ENCODE measurements around the gene GCC1.

The GCC1 gene

GRCh38 chr7:127571741-127572505 lies 13.5 kb downstream of the GCC1 start:
- no peak for TF ChIP-seq POLR2AphosphoS5 (IDR thresholded peaks at IDR 0.05; ENCODE audit: low read depth, low read length)
- no peak for TF ChIP-seq SIN3A (IDR thresholded peaks at IDR 0.05; ENCODE audit: borderline replicate concordance, insufficient read depth, low read length)
- TF ChIP-seq REST (IDR thresholded peaks at IDR 0.05; ENCODE audit: insufficient read depth in 1 of 2, low read depth in 2 of 2, low read length in 2 of 2): no peak
- TF ChIP-seq TAF1 (IDR thresholded peaks at IDR 0.05; ENCODE audit: borderline replicate concordance, insufficient read depth, low read length): no peak
- TF ChIP-seq FOXP2 (optimal IDR thresholded peaks at IDR 0.05; ENCODE audit: borderline replicate concordance, extremely low read depth, extremely low read length, insufficient read depth): no peak

DNA sequence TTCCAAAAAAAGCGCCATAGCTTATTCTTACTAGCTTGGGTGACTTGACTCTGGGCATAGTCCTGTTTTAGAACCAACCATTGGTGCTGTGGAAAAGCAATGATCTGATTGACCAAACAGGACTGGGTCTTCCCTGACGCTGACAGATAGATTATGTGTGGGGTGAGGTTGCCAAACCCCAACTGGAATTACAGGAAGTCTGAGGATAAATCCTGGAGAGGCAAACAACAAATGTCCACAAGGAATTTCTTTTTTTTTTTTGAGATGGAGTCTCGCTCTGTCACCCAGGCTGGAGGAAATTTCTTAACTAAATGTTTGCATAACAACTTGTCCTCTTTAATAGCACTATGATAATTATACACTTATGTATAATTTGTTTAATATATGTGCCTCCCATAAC lies 19.2 kb downstream of the GCC1 start:
- TF ChIP-seq POLR2AphosphoS5 (IDR thresholded peaks at IDR 0.05; ENCODE audit: low read depth, low read length) (no peak), REST (IDR thresholded peaks at IDR 0.05; ENCODE audit: insufficient read depth in 1 of 2, low read depth in 2 of 2, low read length in 2 of 2) (no peak), FOXP2 (optimal IDR thresholded peaks at IDR 0.05; ENCODE audit: borderline replicate concordance, extremely low read depth, extremely low read length, insufficient read depth) (no peak), TAF1 (IDR thresholded peaks at IDR 0.05; ENCODE audit: borderline replicate concordance, insufficient read depth, low read length) (no peak), SIN3A (IDR thresholded peaks at IDR 0.05; ENCODE audit: borderline replicate concordance, insufficient read depth, low read length) (no peak)

DNA sequence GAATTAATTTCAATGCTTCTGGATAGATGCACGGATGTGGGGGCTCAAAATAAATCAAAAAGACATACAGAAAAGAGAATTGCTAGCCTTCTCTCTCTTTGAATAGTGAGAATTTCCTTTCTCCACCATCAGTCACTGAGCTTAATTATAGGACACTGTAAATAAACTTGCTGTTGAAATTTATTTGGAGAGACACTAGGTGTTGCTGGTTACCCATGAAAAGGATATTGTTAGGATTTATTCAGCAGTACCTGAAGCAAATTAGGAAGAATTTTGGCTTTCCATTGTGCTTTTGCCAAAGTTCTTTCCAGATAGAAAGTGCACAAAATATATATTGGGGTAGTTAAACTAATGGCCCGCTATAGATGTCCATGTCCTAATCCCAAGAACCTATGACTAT lies 27.6 kb downstream of the GCC1 start:
- TF ChIP-seq FOXP2 (optimal IDR thresholded peaks at IDR 0.05; ENCODE audit: borderline replicate concordance, extremely low read depth, extremely low read length, insufficient read depth): no peak
- TF ChIP-seq REST (IDR thresholded peaks at IDR 0.05; ENCODE audit: insufficient read depth in 1 of 2, low read depth in 2 of 2, low read length in 2 of 2): no peak
- TF ChIP-seq TAF1 (IDR thresholded peaks at IDR 0.05; ENCODE audit: borderline replicate concordance, insufficient read depth, low read length): no peak
- no peak for TF ChIP-seq POLR2AphosphoS5 (IDR thresholded peaks at IDR 0.05; ENCODE audit: low read depth, low read length)
- no peak for TF ChIP-seq SIN3A (IDR thresholded peaks at IDR 0.05; ENCODE audit: borderline replicate concordance, insufficient read depth, low read length)

DNA sequence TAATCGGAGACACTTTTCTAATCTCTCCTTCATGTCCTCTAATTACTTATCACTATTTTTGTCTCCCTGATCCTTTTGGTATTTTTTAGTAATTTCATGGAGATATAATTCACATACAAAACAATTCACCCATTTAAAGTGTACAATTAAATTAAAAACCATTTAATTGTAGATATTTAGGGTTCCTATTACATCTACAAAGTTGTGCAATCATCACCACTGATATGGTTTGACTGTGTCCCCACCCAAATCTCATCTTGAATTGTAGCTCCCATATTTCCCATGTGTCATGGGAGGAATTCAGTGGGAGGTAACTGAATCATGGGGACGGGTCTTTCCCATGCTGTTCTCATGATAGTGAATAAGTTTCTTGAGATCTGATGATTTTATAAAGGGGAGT lies 29.0 kb downstream of the GCC1 start:
- TF ChIP-seq REST (IDR thresholded peaks at IDR 0.05; ENCODE audit: insufficient read depth in 1 of 2, low read depth in 2 of 2, low read length in 2 of 2) (no peak), SIN3A (IDR thresholded peaks at IDR 0.05; ENCODE audit: borderline replicate concordance, insufficient read depth, low read length) (no peak)

GRCh38 chr7:127551941-127552340 lies 33.5 kb downstream of the GCC1 start:
- TF ChIP-seq FOXP2 (optimal IDR thresholded peaks at IDR 0.05; ENCODE audit: borderline replicate concordance, extremely low read depth, extremely low read length, insufficient read depth) (no peak), POLR2AphosphoS5 (IDR thresholded peaks at IDR 0.05; ENCODE audit: low read depth, low read length) (no peak), SIN3A (IDR thresholded peaks at IDR 0.05; ENCODE audit: borderline replicate concordance, insufficient read depth, low read length) (no peak), TAF1 (IDR thresholded peaks at IDR 0.05; ENCODE audit: borderline replicate concordance, insufficient read depth, low read length) (no peak), REST (IDR thresholded peaks at IDR 0.05; ENCODE audit: insufficient read depth in 1 of 2, low read depth in 2 of 2, low read length in 2 of 2) (no peak)

All from PFSK-1 (cell line).